HepG2 (cell line): Measurements from ENCODE around the gene SLC17A3. TPM values are rescaled to one million over a fixed set of nuclear protein-coding genes. Genes with fewer than 3 reads are reported as not detected.

Source experiments
- ATF2 ChIP-seq: sonication (generic); formaldehyde crosslinking; IDR thresholded peaks from 2 replicates; pipeline ENCODE4 v1.4.0; 2020; ENCODE audit warnings: missing genetic modification reagents
- DRAP1 ChIP-seq: IDR thresholded peaks from 2 replicates; pipeline ENCODE4 v1.6.1; 2016; ENCODE audit warnings: missing genetic modification reagents, missing compliant biosample characterization
- EP300 ChIP-seq, 3 experiments: sonication (generic) in 1 of 3; formaldehyde crosslinking in 1 of 3; IDR thresholded peaks; 2 replicates each; pipeline versions ENCODE4 v1.5.1 to v1.6.1; 2011 to 2020; ENCODE audit warnings: low read depth in 2 of 3, low read length in 2 of 3, borderline replicate concordance in 1 of 3, improper control_type of control experiment in 1 of 3, mild to moderate bottlenecking in 1 of 3, missing genetic modification reagents in 1 of 3, moderate library complexity in 1 of 3
- HINFP ChIP-seq: sonication (generic); formaldehyde crosslinking; IDR thresholded peaks from 2 replicates; pipeline ENCODE4 v1.4.0; 2020; ENCODE audit warnings: low read depth, mild to moderate bottlenecking, missing genetic modification reagents
- NCOR1 ChIP-seq: fragments of 200-600 bp; sonication (generic); IDR thresholded peaks from 2 replicates; pipeline ENCODE4 v1.7.0; 2017; ENCODE audit warnings: antibody characterized with exemption, low read length, borderline replicate concordance
- PBX2 ChIP-seq: IDR thresholded peaks from 2 replicates; pipeline ENCODE4 v1.6.1; 2016; ENCODE audit warnings: control low read depth
- PITX1 ChIP-seq: sonication (generic); formaldehyde crosslinking; IDR thresholded peaks from 2 replicates; pipeline ENCODE4 v1.5.1; 2020; ENCODE audit warnings: mild to moderate bottlenecking, missing genetic modification reagents
- PPARG ChIP-seq: conservative IDR thresholded peaks from 2 replicates; pipeline ENCODE4 v1.6.1; 2016; ENCODE audit warnings: missing biosample characterization, missing genetic modification reagents
- RARA ChIP-seq: IDR thresholded peaks from 2 replicates; pipeline ENCODE4 v1.6.1; 2016; ENCODE audit warnings: missing genetic modification reagents, missing compliant biosample characterization
- SAP130 ChIP-seq: IDR thresholded peaks from 2 replicates; pipeline ENCODE4 v1.6.1; 2016; ENCODE audit warnings: low read depth
- ZFX ChIP-seq: sonication (generic); formaldehyde crosslinking; IDR thresholded peaks from 2 replicates; pipeline ENCODE4 v1.4.0; 2020; ENCODE audit warnings: mild to moderate bottlenecking, low read depth, missing genetic modification reagents, moderate library complexity
- ZMYM2 ChIP-seq: sonication (generic); formaldehyde crosslinking; IDR thresholded peaks from 2 replicates; pipeline ENCODE4 v1.8.0; 2022; ENCODE audit warnings: mild to moderate bottlenecking, missing genetic modification reagents
- polyA plus RNA-seq, 8 experiments: library from polyadenylated mRNA; depleted of rRNA in 3 of 8; stranded (reverse) in 7 of 8; unstranded in 1 of 8; fragments of >200 nt; fragmentation: Illumina TruSeq in 4 of 8; extraction: Trizol in 4 of 8; gene quantifications; 2 replicates each; pipeline versions ENCODE4 v1.2.1 to v1.2.3, GENCODE V29; 2011 to 2016; ENCODE audit warnings: low read depth in 4 of 8, missing spikeins in 1 of 8, mixed read lengths in 1 of 8; ENCODE audit not compliant: insufficient read depth in 1 of 8
- total RNA-seq, 5 experiments: library from RNA; depleted of rRNA; stranded (reverse); fragments of >200 nt; fragmentation: Illumina TruSeq; extraction: Trizol; gene quantifications; 2 replicates each; pipeline ENCODE4 v1.2.3, GENCODE V29; 2016; ENCODE audit warnings: low read depth in 1 of 5
- TF ChIP-seq, protein P1 (sequence below): IDR thresholded peaks from 2 replicates; pipeline ENCODE4 v1.6.1; 2016; ENCODE audit warnings: low read depth
- TF ChIP-seq, protein P2 (sequence below): sonication (generic); formaldehyde crosslinking; IDR thresholded peaks from 2 replicates; pipeline ENCODE4 v1.5.1; 2020; ENCODE audit warnings: mild to moderate bottlenecking, missing genetic modification reagents, borderline replicate concordance

Gene SLC17A3
- total and polyA plus RNA-seq, 2 of the 13 experiments (the other 11 are each of a cell fraction or from before 2014, with no cell fraction given) = 0.09 to 0.11 TPM

DNA sequence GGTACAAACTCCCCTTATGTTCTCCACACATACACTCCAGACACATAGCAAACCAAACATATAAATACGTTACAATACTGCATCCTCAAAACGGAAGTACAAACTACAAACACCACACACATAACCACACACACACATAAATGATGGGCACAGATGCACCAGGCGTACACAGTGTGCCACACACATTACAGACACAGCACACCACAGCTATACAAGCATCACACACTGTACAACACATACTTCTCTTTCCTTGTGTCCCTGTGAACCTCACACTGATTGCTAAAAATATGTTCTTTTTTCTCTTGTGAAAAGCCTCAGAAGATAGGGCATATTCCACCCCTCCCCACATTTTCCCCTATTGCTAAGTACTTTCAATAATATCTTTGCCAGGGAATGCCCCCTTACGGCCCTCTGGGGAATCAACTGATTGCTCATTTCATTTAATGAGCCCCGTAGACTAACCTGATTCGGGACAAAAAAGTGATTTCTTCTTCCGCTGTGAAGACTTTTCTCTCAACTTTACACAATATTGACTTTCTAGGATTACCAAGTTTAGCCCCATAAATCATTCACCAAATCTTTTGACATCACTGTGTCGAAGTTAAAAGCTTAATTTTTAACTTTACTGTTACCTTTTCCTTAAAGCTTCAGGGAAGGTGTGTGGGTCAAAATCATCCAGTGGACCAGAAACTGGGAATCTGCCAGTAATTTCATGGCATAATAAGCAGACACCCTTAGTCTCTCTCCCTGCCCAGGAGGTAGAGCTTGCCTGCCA is 42.3 kb downstream of the SLC17A3 start, which contains the start of gene SLC17A1 (continued):
- TF ChIP-seq ZMYM2 (CRISPR knock-in tag) (no peak), PBX2 (peak; percentile 52; the same call in 1 of the 2 replicates), RARA (peak; percentile 57; the same call in 1 of the 2 replicates), ATF2 (CRISPR knock-in tag) (0 out of 2 replicates have a peak, but pooled peaks have one; percentile 15), NCOR1 (peak; percentile 40; the same call in 1 of the 2 replicates), PITX1 (CRISPR knock-in tag) (peak; percentile 44; the same call in 1 of the 2 replicates), DRAP1 (peak; percentile 72; the same call in 1 of the 2 replicates), EP300 (IDR thresholded peaks at IDR 0.05; ENCODE audit: low read depth in 2 of 2, low read length in 2 of 2) (peak in 1 of 2 experiments; percentile 74; a peak in 2 of 4 replicates), EP300 (CRISPR knock-in tag; IDR thresholded peaks at IDR 0.05; ENCODE audit: borderline replicate concordance) (no peak), ZFX (CRISPR knock-in tag) (no peak), HINFP (CRISPR knock-in tag) (no peak), SAP130 (CRISPR knock-in tag) (peak; percentile 53), PPARG (CRISPR knock-in tag) (peak; percentile 79)
- TF ChIP-seq, protein P1, sequence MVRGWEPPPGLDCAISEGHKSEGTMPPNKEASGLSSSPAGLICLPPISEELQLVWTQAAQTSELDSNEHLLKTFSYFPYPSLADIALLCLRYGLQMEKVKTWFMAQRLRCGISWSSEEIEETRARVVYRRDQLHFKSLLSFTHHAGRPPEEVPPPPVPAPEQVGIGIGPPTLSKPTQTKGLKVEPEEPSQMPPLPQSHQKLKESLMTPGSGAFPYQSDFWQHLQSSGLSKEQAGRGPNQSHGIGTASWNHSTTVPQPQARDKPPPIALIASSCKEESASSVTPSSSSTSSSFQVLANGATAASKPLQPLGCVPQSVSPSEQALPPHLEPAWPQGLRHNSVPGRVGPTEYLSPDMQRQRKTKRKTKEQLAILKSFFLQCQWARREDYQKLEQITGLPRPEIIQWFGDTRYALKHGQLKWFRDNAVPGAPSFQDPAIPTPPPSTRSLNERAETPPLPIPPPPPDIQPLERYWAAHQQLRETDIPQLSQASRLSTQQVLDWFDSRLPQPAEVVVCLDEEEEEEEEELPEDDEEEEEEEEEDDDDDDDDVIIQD (CRISPR knock-in tag) = peak; percentile 80
- TF ChIP-seq, protein P2, sequence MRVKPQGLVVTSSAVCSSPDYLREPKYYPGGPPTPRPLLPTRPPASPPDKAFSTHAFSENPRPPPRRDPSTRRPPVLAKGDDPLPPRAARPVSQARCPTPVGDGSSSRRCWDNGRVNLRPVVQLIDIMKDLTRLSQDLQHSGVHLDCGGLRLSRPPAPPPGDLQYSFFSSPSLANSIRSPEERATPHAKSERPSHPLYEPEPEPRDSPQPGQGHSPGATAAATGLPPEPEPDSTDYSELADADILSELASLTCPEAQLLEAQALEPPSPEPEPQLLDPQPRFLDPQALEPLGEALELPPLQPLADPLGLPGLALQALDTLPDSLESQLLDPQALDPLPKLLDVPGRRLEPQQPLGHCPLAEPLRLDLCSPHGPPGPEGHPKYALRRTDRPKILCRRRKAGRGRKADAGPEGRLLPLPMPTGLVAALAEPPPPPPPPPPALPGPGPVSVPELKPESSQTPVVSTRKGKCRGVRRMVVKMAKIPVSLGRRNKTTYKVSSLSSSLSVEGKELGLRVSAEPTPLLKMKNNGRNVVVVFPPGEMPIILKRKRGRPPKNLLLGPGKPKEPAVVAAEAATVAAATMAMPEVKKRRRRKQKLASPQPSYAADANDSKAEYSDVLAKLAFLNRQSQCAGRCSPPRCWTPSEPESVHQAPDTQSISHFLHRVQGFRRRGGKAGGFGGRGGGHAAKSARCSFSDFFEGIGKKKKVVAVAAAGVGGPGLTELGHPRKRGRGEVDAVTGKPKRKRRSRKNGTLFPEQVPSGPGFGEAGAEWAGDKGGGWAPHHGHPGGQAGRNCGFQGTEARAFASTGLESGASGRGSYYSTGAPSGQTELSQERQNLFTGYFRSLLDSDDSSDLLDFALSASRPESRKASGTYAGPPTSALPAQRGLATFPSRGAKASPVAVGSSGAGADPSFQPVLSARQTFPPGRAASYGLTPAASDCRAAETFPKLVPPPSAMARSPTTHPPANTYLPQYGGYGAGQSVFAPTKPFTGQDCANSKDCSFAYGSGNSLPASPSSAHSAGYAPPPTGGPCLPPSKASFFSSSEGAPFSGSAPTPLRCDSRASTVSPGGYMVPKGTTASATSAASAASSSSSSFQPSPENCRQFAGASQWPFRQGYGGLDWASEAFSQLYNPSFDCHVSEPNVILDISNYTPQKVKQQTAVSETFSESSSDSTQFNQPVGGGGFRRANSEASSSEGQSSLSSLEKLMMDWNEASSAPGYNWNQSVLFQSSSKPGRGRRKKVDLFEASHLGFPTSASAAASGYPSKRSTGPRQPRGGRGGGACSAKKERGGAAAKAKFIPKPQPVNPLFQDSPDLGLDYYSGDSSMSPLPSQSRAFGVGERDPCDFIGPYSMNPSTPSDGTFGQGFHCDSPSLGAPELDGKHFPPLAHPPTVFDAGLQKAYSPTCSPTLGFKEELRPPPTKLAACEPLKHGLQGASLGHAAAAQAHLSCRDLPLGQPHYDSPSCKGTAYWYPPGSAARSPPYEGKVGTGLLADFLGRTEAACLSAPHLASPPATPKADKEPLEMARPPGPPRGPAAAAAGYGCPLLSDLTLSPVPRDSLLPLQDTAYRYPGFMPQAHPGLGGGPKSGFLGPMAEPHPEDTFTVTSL = peak; percentile 39; the same call in 1 of the 2 replicates
